Calu3 (cell line): Measurements from ENCODE around the gene SND1. TPM values are rescaled to one million over a fixed set of nuclear protein-coding genes. Genes with fewer than 3 reads are reported as not detected.

Experiments
- BruUV-seq: library from RNA; stranded (reverse); fragments of 400-500 nt; replicated peaks from 2 replicates; lab custom pipeline; 2021; lab: Mats Ljungman, UMichigan
- CTCF ChIA-PET: fragments of 300-600 bp; sonication (Branson Sonifier 250); formaldehyde crosslinking; loops from one replicate; lab custom pipeline; 2022; ENCODE audit warnings: antibody characterized with exemption; lab: Charles Lee
- DNase-seq: peaks from one replicate; pipeline ENCODE4 v3.0.0; 2022
- H3K27ac Mint-ChIP-seq: one replicate; pipeline ENCODE4 v1.8.0; 2022; ENCODE audit warnings: mixed read lengths; ENCODE audit not compliant: unreplicated experiment
- H3K27me3 Mint-ChIP-seq: one replicate; pipeline ENCODE4 v1.8.0; 2022; ENCODE audit warnings: mixed read lengths; ENCODE audit not compliant: unreplicated experiment
- H3K36me3 Mint-ChIP-seq: one replicate; pipeline ENCODE4 v1.8.0; 2022; ENCODE audit warnings: mild to moderate bottlenecking, moderate library complexity, mixed read lengths; ENCODE audit not compliant: insufficient read depth, unreplicated experiment
- H3K4me1 Mint-ChIP-seq: one replicate; pipeline ENCODE4 v1.8.0; 2022; ENCODE audit warnings: mild to moderate bottlenecking, low read depth, mixed read lengths; ENCODE audit not compliant: unreplicated experiment
- H3K4me3 Mint-ChIP-seq: one replicate; pipeline ENCODE4 v1.8.0; 2022; ENCODE audit warnings: mild to moderate bottlenecking, low read depth, moderate library complexity, mixed read lengths; ENCODE audit not compliant: unreplicated experiment
- H3K9me3 Mint-ChIP-seq: one replicate; pipeline ENCODE4 v1.8.0; 2022; ENCODE audit warnings: low read depth, mixed read lengths; ENCODE audit not compliant: unreplicated experiment
- CTCF ChIP-seq: fragments of 200-600 bp; IDR thresholded peaks from one replicate; pipeline ENCODE4 v1.8.0; 2022; ENCODE audit warnings: antibody characterized with exemption; ENCODE audit not compliant: unreplicated experiment
- intact Hi-C: fragments of 100-400 bp; cut with micrococcal nuclease; formaldehyde crosslinking; loops from one replicate; pipeline ENCODE4 v1.10.0; 2022; ENCODE audit not compliant: unreplicated experiment
- total RNA-seq: library from RNA; stranded (reverse); gene quantifications from 2 replicates; pipeline ENCODE4 v1.2.3, GENCODE V29; 2022

The SND1 gene
- total RNA-seq, 1 experiment from 2014 or later: 205 TPM

GRCh38 chr7:128003787-128004186 is 351.8 kb downstream of the SND1 start:
- DNase-seq: no peak
- Mint-ChIP-seq H3K27me3 (no peaks in the 10 kb centered on the region), H3K9me3 (no peaks in the 10 kb centered on the region), H3K4me3 (no peak overlapping the region), H3K4me1 (no peaks in the 10 kb centered on the region), H3K27ac (peak overlapping the region; percentile 17), H3K36me3 (no peaks in the 10 kb centered on the region)
- no TSS peak for BruUV-seq
- TF ChIP-seq CTCF: no peak
- intact Hi-C loops: no loop called here
- CTCF ChIA-PET: interaction anchor here (0.6 to 0.7 kb wide), 3 partner anchors 23 to 751 kb away, joined by 3 to 4 read pairs (median 3); no protein-coding TSS in a partner anchor

- Mint-ChIP-seq H3K36me3 (no peaks in the 10 kb centered on the region), H3K27ac (no peak overlapping the region), H3K27me3 (no peaks in the 10 kb centered on the region), H3K4me3 (no peak overlapping the region), H3K9me3 (no peaks in the 10 kb centered on the region), H3K4me1 (no peaks in the 10 kb centered on the region)
- CTCF ChIA-PET: no interaction called here
- no TSS peak for BruUV-seq
- no peak for DNase-seq
- TF ChIP-seq CTCF: no peak
- intact Hi-C loops: no loop called here
Observed at GRCh38 chr7:128004623-128005022, 352.6 kb downstream of the SND1 start.

- Mint-ChIP-seq H3K27ac (no peak overlapping the region), H3K36me3 (no peaks in the 10 kb centered on the region), H3K4me3 (no peak overlapping the region), H3K9me3 (no peaks in the 10 kb centered on the region), H3K27me3 (no peaks in the 10 kb centered on the region), H3K4me1 (no peaks in the 10 kb centered on the region)
- CTCF ChIA-PET: no interaction called here
- intact Hi-C loops: no loop called here
- TF ChIP-seq CTCF: no peak
- no peak for DNase-seq
- BruUV-seq: no TSS peak
Observed at GRCh38 chr7:128005117-128005516, 353.1 kb downstream of the SND1 start.

- no peaks in the 10 kb centered on the region for H3K9me3 Mint-ChIP-seq
- intact Hi-C loops: no loop called here
Observed at GRCh38 chr7:128005759-128006159, 353.8 kb downstream of the SND1 start.

More at GRCh38 chr7:128005759-128006159, 353.8 kb downstream of the SND1 start:
- DNase-seq: no peak
- H3K36me3 Mint-ChIP-seq: no peaks in the 10 kb centered on the region
- no TSS peak for BruUV-seq
- no peak overlapping the region for H3K27ac Mint-ChIP-seq
- H3K4me1 Mint-ChIP-seq: no peaks in the 10 kb centered on the region
- CTCF ChIA-PET: no interaction called here
- no peak overlapping the region for H3K4me3 Mint-ChIP-seq
- TF ChIP-seq CTCF: no peak
- no peaks in the 10 kb centered on the region for H3K27me3 Mint-ChIP-seq
